Ectodermal cell (in vitro differentiated cells): ENCODE data around the gene ABCC2.

Experiments
- H3K27ac ChIP-seq: 2 replicates; pipeline ENCODE4 v1.7.0; 2013; ENCODE audit warnings: mild to moderate bottlenecking, low read depth, low read length; ENCODE audit not compliant: insufficient read depth, poor library complexity, severe bottlenecking
- H3K27me3 ChIP-seq: 2 replicates; pipeline ENCODE4 v1.7.0; 2013; ENCODE audit warnings: mild to moderate bottlenecking, low read length; ENCODE audit not compliant: insufficient read depth, control insufficient read depth, poor library complexity, severe bottlenecking
- H3K36me3 ChIP-seq: one replicate; pipeline ENCODE4 v1.7.0; 2013; ENCODE audit warnings: low read length; ENCODE audit not compliant: control insufficient read depth, insufficient read depth
- H3K4me1 ChIP-seq: one replicate; pipeline ENCODE4 v1.7.0; 2013; ENCODE audit warnings: low read length; ENCODE audit not compliant: control insufficient read depth, insufficient read depth
- H3K4me3 ChIP-seq: 2 replicates; pipeline ENCODE4 v1.7.0; 2013; ENCODE audit warnings: low read depth, low read length, control low read depth; ENCODE audit not compliant: insufficient read depth
- H3K9me3 ChIP-seq: 2 replicates; pipeline ENCODE4 v1.7.0; 2013; ENCODE audit warnings: mild to moderate bottlenecking, low read length, moderate library complexity; ENCODE audit not compliant: control insufficient read depth
- WGBS, 2 experiments: methylation state at CpG; one replicate each; pipeline ENCODE4 v1.1.7; 2013; ENCODE audit warnings: missing lambda C conversion rate in 2 of 2; 5-methylcytosine and 5-hydroxymethylcytosine counted together

ABCC2 gene

GRCh38 chr10:99787311-99787710 lies 4.9 kb downstream of the ABCC2 start:
- H3K4me3 ChIP-seq: no peak overlapping the region
- no peaks in the 10 kb centered on the region for H3K36me3 ChIP-seq
- H3K9me3 ChIP-seq: no peaks in the 10 kb centered on the region
- H3K4me1 ChIP-seq: no peaks in the 10 kb centered on the region
- H3K27me3 ChIP-seq: no peaks in the 10 kb centered on the region
- WGBS, 2 experiments: 88 to 93% methylated on average over 5 of the region's 5 CpGs
- no peak overlapping the region for H3K27ac ChIP-seq

- H3K4me1 ChIP-seq: no peaks in the 10 kb centered on the region
- no peaks in the 10 kb centered on the region for H3K36me3 ChIP-seq
- no peaks in the 10 kb centered on the region for H3K27me3 ChIP-seq
- 83 to 87% methylated on average over 7 of the region's 7 CpGs for WGBS, 2 experiments
- H3K9me3 ChIP-seq: no peaks in the 10 kb centered on the region
- no peak overlapping the region for H3K27ac ChIP-seq
- no peak overlapping the region for H3K4me3 ChIP-seq
These were observed 5.5 kb downstream of the ABCC2 start for GRCh38 chr10:99787782-99788445.

DNA sequence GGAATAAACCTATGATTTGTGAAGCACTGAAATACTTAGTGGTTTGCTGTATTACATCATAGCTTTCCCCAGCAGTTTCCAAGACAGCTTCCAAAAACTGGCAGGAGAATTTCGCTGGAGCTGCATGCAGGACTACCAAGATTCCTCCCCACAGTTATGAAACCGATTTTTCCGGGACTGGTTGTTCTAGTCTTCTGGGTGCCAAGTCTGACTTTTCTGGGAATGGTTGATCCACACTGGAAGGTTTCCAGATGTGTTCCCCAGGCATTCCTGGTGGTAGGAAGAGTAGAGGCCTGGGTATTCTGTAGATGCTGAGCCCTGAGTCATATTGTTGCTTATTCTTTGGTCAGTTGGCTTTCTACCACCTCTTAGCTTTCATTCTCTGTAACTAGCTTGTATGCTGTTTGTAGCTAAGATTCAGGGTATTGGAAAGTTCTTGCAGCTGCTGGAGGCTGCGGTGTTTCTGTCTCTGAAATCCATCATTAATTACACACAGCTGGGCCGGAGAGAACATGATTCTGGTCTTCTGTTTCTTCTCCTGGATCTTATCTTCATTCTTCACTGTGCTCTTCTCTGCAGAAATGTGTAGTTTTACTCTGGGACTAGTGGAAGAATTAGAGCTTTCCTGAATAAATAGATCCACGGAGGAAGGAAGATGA lies 6.3 kb downstream of the ABCC2 start:
- WGBS, 2 experiments: 80 to 87% methylated on average over 6 of the region's 6 CpGs
- no peaks in the 10 kb centered on the region for H3K4me1 ChIP-seq
- no peak overlapping the region for H3K4me3 ChIP-seq
- no peaks in the 10 kb centered on the region for H3K9me3 ChIP-seq
- H3K36me3 ChIP-seq: no peaks in the 10 kb centered on the region
- no peak overlapping the region for H3K27ac ChIP-seq
- H3K27me3 ChIP-seq: no peaks in the 10 kb centered on the region

DNA sequence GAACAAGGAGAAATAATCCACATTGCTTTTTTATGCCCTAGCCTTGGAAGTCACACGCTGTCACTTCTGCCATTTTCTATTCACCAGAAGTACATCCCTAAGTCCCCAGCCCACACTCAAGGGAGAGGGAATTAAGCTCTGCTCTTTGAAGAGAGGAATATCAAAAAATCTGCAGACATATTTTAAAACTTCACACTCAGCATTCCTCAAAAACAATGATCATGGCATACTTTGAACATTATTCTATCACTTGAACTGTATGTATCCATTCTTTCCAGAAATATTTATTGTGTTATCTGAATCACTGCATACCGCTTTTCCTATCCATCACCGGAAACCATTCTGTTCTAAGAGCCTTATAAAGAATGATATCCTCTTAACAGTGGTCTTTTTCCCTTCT lies 9.4 kb downstream of the ABCC2 start:
- Histone ChIP-seq H3K9me3 (no peaks in the 10 kb centered on the region), H3K4me1 (no peaks in the 10 kb centered on the region), H3K27me3 (no peaks in the 10 kb centered on the region), H3K4me3 (no peak overlapping the region), H3K36me3 (no peaks in the 10 kb centered on the region), H3K27ac (no peak overlapping the region)
- 96 to 98% methylated on average over 3 of the region's 3 CpGs for WGBS, 2 experiments

- no peaks in the 10 kb centered on the region for H3K27me3 ChIP-seq
- no peak overlapping the region for H3K4me3 ChIP-seq
- H3K27ac ChIP-seq: no peak overlapping the region
- no peaks in the 10 kb centered on the region for H3K36me3 ChIP-seq
- H3K4me1 ChIP-seq: no peaks in the 10 kb centered on the region
- no peaks in the 10 kb centered on the region for H3K9me3 ChIP-seq
- WGBS, 2 experiments: 82 to 93% methylated on average over 2 of the region's 4 CpGs
These were observed 11.4 kb downstream of the ABCC2 start for GRCh38 chr10:99793819-99794218.

- H3K27me3 ChIP-seq: no peaks in the 10 kb centered on the region
- H3K36me3 ChIP-seq: no peaks in the 10 kb centered on the region
- 92 to 93% methylated on average over 6 of the region's 6 CpGs for WGBS, 2 experiments
- no peaks in the 10 kb centered on the region for H3K4me1 ChIP-seq
- H3K4me3 ChIP-seq: no peak overlapping the region
- H3K9me3 ChIP-seq: no peaks in the 10 kb centered on the region
- H3K27ac ChIP-seq: no peak overlapping the region
These were observed 14.5 kb downstream of the ABCC2 start for GRCh38 chr10:99796928-99797327.

- H3K27ac ChIP-seq: no peak overlapping the region
- no peaks in the 10 kb centered on the region for H3K27me3 ChIP-seq
- H3K4me3 ChIP-seq: no peak overlapping the region
- WGBS, 2 experiments: 88 to 89% methylated on average over 4 of the region's 4 CpGs
- H3K4me1 ChIP-seq: no peaks in the 10 kb centered on the region
- no peaks in the 10 kb centered on the region for H3K36me3 ChIP-seq
- H3K9me3 ChIP-seq: no peaks in the 10 kb centered on the region
These were observed 15.6 kb downstream of the ABCC2 start for GRCh38 chr10:99798031-99798430.

- Histone ChIP-seq H3K4me1 (no peaks in the 10 kb centered on the region), H3K9me3 (no peaks in the 10 kb centered on the region), H3K36me3 (no peaks in the 10 kb centered on the region), H3K27ac (no peak overlapping the region), H3K4me3 (no peak overlapping the region), H3K27me3 (no peaks in the 10 kb centered on the region)
- WGBS, 2 experiments: 93 to 96% methylated on average over 3 of the region's 3 CpGs
These were observed 16.5 kb downstream of the ABCC2 start for GRCh38 chr10:99798920-99799319.

DNA sequence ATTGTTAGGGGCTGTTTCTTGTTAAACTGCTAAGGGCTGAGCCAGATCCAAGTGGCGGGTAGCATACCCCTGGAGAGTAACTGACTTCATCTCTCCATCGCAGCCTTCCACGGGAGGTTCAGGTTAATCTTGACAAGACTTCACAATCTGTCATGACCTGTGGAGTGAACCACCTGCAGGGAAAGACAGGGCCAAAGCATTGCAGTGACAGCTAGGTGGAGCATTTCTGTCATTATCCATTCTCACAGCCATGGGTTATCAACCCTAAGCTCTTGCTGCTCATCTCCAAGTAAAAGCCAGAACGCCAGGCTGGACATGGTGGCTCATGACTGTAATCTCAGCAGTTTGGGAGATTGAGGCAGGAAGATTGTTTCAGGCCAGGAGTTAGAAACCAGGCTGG lies 17.2 kb downstream of the ABCC2 start:
- no peaks in the 10 kb centered on the region for H3K36me3 ChIP-seq
- H3K27me3 ChIP-seq: no peaks in the 10 kb centered on the region
- H3K4me3 ChIP-seq: no peak overlapping the region
- no peaks in the 10 kb centered on the region for H3K4me1 ChIP-seq
- 91 to 94% methylated on average over 4 of the region's 4 CpGs for WGBS, 2 experiments
- no peak overlapping the region for H3K27ac ChIP-seq
- H3K9me3 ChIP-seq: no peaks in the 10 kb centered on the region

DNA sequence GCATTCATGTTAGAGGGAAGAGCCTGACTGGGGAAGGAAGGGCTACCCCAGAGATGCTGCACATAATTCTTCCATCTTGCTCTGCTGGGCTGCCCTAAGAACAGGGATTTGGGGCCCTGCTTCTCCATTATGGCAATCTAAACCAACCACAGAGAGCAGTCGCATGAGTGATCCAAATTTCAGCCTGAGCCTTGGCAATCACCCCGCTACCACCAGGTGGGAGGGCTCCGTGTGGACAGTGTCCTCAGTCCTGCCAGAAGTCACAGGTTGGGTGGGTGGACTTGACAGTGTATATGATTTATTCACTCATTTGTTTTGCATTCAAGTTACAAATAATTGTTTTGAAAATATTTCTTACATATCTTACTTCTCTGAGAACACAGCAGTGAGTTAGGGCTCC lies 22.0 kb downstream of the ABCC2 start:
- no peaks in the 10 kb centered on the region for H3K36me3 ChIP-seq
- no peaks in the 10 kb centered on the region for H3K4me1 ChIP-seq
- no peaks in the 10 kb centered on the region for H3K27me3 ChIP-seq
- WGBS, 2 experiments: 88 to 93% methylated on average over 3 of the region's 3 CpGs
- H3K9me3 ChIP-seq: no peaks in the 10 kb centered on the region
- H3K27ac ChIP-seq: no peak overlapping the region
- no peak overlapping the region for H3K4me3 ChIP-seq
